ENCODE data around the gene GPC2. TPM values are rescaled to one million over a fixed set of nuclear protein-coding genes. Genes with fewer than 3 reads are reported as not detected.

GPC2 gene
- total RNA-seq, 4 donors from 2014 or later, result 7.3 to 45.4 (median 14.8) TPM

DNA sequence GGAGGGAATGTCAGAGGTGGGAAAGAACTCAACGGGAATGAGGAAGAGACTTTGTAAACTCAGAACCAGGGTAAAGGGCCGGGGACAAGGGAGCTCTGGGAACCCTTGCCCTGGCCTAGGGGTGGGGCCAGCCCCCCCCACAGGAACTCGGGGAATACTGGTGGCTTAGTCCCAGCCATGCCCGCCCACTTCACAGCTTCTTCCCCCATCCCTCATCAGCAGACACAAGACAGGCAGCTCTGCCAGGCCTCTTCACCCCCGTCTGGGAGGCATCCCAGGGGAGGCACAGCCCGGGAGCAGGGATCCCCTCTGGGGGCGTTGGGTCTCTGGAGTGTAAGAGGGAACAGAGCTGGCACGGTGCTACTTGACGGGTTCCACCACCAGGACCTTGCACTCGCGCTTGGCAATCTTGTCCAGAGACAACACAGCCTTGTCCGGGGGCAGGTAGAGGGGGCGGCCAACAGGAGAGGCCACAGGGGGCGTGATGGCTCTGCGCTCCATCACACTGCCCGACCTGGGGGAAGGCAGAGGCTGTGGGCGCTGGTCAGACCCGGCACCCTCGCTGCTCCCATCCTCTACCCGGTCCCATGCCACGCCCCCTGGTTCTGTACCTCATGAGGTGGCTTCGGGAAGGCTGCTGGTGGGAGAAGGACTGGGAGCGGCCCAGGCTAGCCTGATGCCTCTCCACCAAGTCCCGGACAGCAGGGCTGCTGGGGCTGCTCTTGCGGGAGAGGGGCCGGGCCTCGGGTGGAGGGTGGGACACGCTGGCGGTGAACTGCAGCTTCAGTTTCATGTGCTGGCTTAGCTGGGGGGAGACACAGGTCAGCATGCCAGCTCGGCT is 22.3 kb downstream of the GPC2 start:
- DNase-seq (ENCODE audit: low spot score in 2 of 2), result no peak
- peaks cover 58% of the 10 kb centered on the region for H3K4me1 ChIP-seq
- peaks cover 40% of the 10 kb centered on the region for H3K36me3 ChIP-seq
- no peak overlapping the region for H3K27ac ChIP-seq
- 70% methylated on average over 9 of the region's 30 CpGs for WGBS
- H3K4me3 ChIP-seq, result no peak overlapping the region
- TF ChIP-seq POLR2A (IDR thresholded peaks at IDR 0.05), result no peak
- no peak for TF ChIP-seq EP300 (IDR thresholded peaks at IDR 0.05)
- no peak for TF ChIP-seq POLR2AphosphoS5 (IDR thresholded peaks at IDR 0.05)
- TF ChIP-seq, protein P1, sequence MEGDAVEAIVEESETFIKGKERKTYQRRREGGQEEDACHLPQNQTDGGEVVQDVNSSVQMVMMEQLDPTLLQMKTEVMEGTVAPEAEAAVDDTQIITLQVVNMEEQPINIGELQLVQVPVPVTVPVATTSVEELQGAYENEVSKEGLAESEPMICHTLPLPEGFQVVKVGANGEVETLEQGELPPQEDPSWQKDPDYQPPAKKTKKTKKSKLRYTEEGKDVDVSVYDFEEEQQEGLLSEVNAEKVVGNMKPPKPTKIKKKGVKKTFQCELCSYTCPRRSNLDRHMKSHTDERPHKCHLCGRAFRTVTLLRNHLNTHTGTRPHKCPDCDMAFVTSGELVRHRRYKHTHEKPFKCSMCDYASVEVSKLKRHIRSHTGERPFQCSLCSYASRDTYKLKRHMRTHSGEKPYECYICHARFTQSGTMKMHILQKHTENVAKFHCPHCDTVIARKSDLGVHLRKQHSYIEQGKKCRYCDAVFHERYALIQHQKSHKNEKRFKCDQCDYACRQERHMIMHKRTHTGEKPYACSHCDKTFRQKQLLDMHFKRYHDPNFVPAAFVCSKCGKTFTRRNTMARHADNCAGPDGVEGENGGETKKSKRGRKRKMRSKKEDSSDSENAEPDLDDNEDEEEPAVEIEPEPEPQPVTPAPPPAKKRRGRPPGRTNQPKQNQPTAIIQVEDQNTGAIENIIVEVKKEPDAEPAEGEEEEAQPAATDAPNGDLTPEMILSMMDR (IDR thresholded peaks at IDR 0.05), result no peak
- H3K27me3 ChIP-seq, result no peaks in the 10 kb centered on the region
- H3K9me3 ChIP-seq, result no peaks in the 10 kb centered on the region

DNA sequence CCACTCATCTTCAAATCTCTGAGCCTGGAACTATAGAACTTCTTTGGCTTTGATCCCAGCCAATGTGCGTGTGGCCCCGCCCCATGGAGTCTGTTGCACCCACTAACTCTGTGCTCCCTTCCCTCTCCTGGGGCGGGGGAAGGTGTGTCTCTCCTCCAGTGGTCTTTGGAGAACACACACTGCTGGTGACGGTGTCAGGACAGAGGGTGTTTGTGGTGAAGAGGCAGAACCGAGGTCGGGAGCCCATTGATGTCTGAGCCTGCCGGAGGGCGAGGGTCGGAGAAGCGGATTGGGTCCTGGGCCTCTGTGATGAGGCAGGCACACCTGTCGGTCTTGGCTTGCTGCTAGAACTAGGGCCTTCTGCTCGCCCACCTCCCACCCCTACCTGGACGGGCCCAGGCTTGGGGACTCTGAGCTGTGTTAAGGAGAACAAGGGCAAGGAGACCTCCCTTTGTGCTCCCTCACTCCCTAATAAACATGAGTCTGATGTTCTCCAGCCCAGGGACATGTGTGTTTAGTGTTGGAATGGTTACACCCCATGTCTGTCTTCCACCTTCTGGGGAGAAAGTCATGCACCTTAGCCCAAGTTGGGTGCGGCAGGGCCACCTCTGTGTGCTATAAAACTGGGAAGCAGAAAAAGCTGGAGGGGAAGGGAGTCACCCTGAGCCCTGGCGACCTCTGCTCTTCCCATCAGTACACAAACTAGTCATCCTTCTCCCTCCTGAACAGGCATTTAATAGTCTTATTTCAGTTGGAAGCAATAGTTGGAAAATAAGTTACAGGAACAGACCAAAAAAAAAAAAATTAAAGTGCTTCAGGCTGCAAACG is 23.3 kb downstream of the GPC2 start:
- Histone ChIP-seq H3K27ac (peak overlapping the region; percentile 18), H3K4me3 (no peak overlapping the region), H3K36me3 (peaks cover 40% of the 10 kb centered on the region), H3K9me3 (no peaks in the 10 kb centered on the region), H3K4me1 (peaks cover 63% of the 10 kb centered on the region), H3K27me3 (no peaks in the 10 kb centered on the region)
- no peak for DNase-seq (ENCODE audit: low spot score in 2 of 2)
- TF ChIP-seq POLR2AphosphoS5 (IDR thresholded peaks at IDR 0.05), result no peak
- TF ChIP-seq, protein P1 (IDR thresholded peaks at IDR 0.05), result no peak
- TF ChIP-seq EP300 (IDR thresholded peaks at IDR 0.05), result no peak
- TF ChIP-seq POLR2A (IDR thresholded peaks at IDR 0.05), result no peak
- 50% methylated on average over 5 of the region's 16 CpGs for WGBS

DNA sequence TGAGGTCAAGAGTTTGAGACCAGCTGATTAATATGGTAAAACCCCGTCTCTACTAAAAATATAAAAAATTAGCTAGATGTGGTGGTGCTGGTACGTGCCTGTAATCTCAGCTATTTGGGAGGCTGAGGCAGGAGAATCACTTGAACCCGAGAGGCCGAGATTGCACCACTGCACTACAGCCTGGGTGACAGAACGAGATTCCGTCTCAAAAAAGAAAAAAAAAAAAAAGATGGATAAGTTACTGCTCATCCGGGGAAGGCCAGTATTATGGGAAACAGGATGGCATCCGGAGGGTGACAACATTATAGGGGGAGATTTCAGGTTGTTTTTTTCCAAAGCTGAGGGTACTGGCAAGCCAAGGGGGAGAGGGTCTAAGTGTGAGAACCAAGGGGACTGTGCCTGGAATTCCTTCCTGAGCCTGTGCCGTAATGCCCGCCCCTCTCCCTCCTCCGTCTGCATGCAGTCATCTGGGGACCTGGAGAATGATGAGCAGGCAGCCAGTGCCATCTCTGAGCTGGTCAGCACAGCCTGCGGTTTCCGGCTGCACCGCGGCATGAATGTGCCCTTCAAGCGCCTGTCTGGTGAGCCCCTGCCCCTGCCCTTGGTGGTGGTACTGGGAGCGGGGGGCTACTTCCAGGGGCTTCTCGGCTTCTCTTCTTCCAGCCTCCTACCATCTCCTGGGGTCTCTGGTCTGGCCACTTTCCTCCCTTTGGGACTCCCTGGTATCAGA is 24.1 kb downstream of the GPC2 start:
- Histone ChIP-seq H3K27ac (no peak overlapping the region), H3K4me3 (no peak overlapping the region), H3K27me3 (no peaks in the 10 kb centered on the region), H3K36me3 (peaks cover 40% of the 10 kb centered on the region), H3K4me1 (peaks cover 64% of the 10 kb centered on the region), H3K9me3 (no peaks in the 10 kb centered on the region)
- TF ChIP-seq POLR2A (IDR thresholded peaks at IDR 0.05), result no peak
- TF ChIP-seq POLR2AphosphoS5 (IDR thresholded peaks at IDR 0.05), result no peak
- TF ChIP-seq, protein P1 (IDR thresholded peaks at IDR 0.05), result no peak
- TF ChIP-seq EP300 (IDR thresholded peaks at IDR 0.05), result no peak
- no peak for DNase-seq (ENCODE audit: low spot score in 2 of 2)
- WGBS, result 86% methylated on average over 10 of the region's 18 CpGs

DNA sequence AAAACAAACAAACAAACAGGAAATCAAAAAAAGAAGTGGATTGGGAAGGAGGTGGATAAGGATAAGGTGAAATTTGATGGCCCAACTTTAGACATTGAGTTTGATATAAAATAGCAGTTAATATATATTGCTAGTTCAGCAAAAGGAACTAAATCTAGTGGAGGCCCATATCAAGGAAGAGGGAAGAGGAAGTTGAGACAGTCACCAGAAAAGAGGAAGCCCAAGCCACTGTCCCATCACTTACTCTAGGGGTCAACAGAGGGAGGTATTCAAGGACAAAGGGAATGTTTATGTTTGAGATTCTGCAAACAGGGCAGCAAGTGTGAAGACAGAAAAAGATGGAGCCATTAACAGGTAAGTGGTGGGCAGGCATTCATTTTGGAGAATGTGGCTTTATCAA is 24.8 kb downstream of the GPC2 start:
- Histone ChIP-seq H3K27me3 (no peaks in the 10 kb centered on the region), H3K9me3 (no peaks in the 10 kb centered on the region), H3K4me3 (no peak overlapping the region), H3K4me1 (peaks cover 61% of the 10 kb centered on the region), H3K36me3 (peaks cover 40% of the 10 kb centered on the region), H3K27ac (no peak overlapping the region)
- no peak for TF ChIP-seq EP300 (IDR thresholded peaks at IDR 0.05)
- TF ChIP-seq POLR2AphosphoS5 (IDR thresholded peaks at IDR 0.05), result no peak
- TF ChIP-seq, protein P1 (IDR thresholded peaks at IDR 0.05), result no peak
- DNase-seq (ENCODE audit: low spot score in 2 of 2), result no peak
